GM23338 (cell line): Measurements from ENCODE around the gene CAMTA1. TPM values are rescaled to one million over a fixed set of nuclear protein-coding genes. Genes with fewer than 3 reads are reported as not detected.

ENCODE experiments used
- ATAC-seq: fragments of 200-7000 bp; cut with Tn5 transposase; 3 replicates; pipeline ENCODE4 v1.9.1; 2020
- DNase-seq: peaks from one replicate; pipeline ENCODE4 v3.0.0-alpha.2; 2015; ENCODE audit warnings: low spot score
- H2AFZ ChIP-seq: fragments of 200-600 bp; sonication (generic); 2 replicates; pipeline ENCODE4 v1.8.0; 2016; ENCODE audit warnings: antibody characterized with exemption, mild to moderate bottlenecking, moderate library complexity
- H3F3A ChIP-seq: fragments of 200-600 bp; sonication (generic); replicated peaks from 2 replicates; pipeline ENCODE4 v1.8.0; 2017; ENCODE audit warnings: antibody characterized with exemption, mixed run types, low read depth
- H3K27ac ChIP-seq: fragments of 200-600 bp; sonication (generic); 2 replicates; pipeline ENCODE4 v1.6.1; 2016; ENCODE audit warnings: low read depth
- H3K27me3 ChIP-seq: fragments of 200-600 bp; sonication (generic); 2 replicates; pipeline ENCODE4 v1.8.0; 2016; ENCODE audit warnings: mild to moderate bottlenecking, mixed run types, moderate library complexity; ENCODE audit not compliant: insufficient read depth
- H3K36me3 ChIP-seq: fragments of 200-600 bp; sonication (generic); 2 replicates; pipeline ENCODE4 v1.8.0; 2016; ENCODE audit warnings: mild to moderate bottlenecking; ENCODE audit not compliant: insufficient read depth
- H3K4me1 ChIP-seq: fragments of 200-600 bp; sonication (generic); 2 replicates; pipeline ENCODE4 v1.8.0; 2016; ENCODE audit warnings: mild to moderate bottlenecking, moderate library complexity; ENCODE audit not compliant: insufficient read depth
- H3K4me2 ChIP-seq: fragments of 200-600 bp; sonication (generic); 2 replicates; pipeline ENCODE4 v1.7.1; 2017; ENCODE audit warnings: mixed run types
- H3K4me3 ChIP-seq: fragments of 200-600 bp; sonication (generic); 2 replicates; pipeline ENCODE4 v1.6.1; 2016; ENCODE audit warnings: mixed run types
- H3K79me2 ChIP-seq: fragments of 200-600 bp; sonication (generic); replicated peaks from 2 replicates; pipeline ENCODE4 v1.8.0; 2017; ENCODE audit warnings: mild to moderate bottlenecking; ENCODE audit not compliant: insufficient read depth
- H3K9me2 ChIP-seq: fragments of 200-600 bp; sonication (generic); 2 replicates; pipeline ENCODE4 v1.8.0; 2017; ENCODE audit not compliant: insufficient read depth
- H4K20me1 ChIP-seq: fragments of 200-600 bp; sonication (generic); replicated peaks from 2 replicates; pipeline ENCODE4 v1.8.0; 2017; ENCODE audit warnings: mild to moderate bottlenecking; ENCODE audit not compliant: insufficient read depth
- H3K27ac Mint-ChIP-seq: 2 replicates; pipeline ENCODE4 v1.8.0; 2020; ENCODE audit warnings: inconsistent platforms, mild to moderate bottlenecking, moderate library complexity, mixed read lengths
- H3K27me3 Mint-ChIP-seq: 3 replicates; pipeline ENCODE4 v1.8.0; 2022; ENCODE audit warnings: low read depth, mild to moderate bottlenecking, moderate library complexity, mixed read lengths, inconsistent platforms; ENCODE audit not compliant: insufficient read depth, poor library complexity
- H3K36me3 Mint-ChIP-seq: 3 replicates; pipeline ENCODE4 v1.8.0; 2021; ENCODE audit warnings: low read depth, mild to moderate bottlenecking, inconsistent platforms, moderate library complexity, mixed read lengths
- H3K4me1 Mint-ChIP-seq: 3 replicates; pipeline ENCODE4 v1.8.0; 2020; ENCODE audit warnings: mild to moderate bottlenecking, inconsistent platforms, mixed read lengths
- H3K4me3 Mint-ChIP-seq: 3 replicates; pipeline ENCODE4 v1.8.0; 2021; ENCODE audit warnings: moderate library complexity, mild to moderate bottlenecking, inconsistent platforms, mixed read lengths
- H3K9me3 Mint-ChIP-seq: 3 replicates; pipeline ENCODE4 v1.8.0; 2020; ENCODE audit warnings: moderate library complexity, mild to moderate bottlenecking, inconsistent platforms, mixed read lengths
- EZH2 ChIP-seq: fragments of 200-600 bp; sonication (generic); IDR thresholded peaks from one replicate; pipeline ENCODE4 v1.8.0; 2017; ENCODE audit warnings: antibody characterized with exemption, mild to moderate bottlenecking, low read depth; ENCODE audit not compliant: unreplicated experiment
- EZH2phosphoT487 ChIP-seq: fragments of 200-600 bp; sonication (generic); IDR thresholded peaks from one replicate; pipeline ENCODE4 v1.8.1; 2018; ENCODE audit warnings: antibody characterized with exemption; ENCODE audit not compliant: unreplicated experiment
- NANOG ChIP-seq: IDR thresholded peaks from 2 replicates; pipeline ENCODE4 v1.6.1; 2016; ENCODE audit warnings: antibody characterized with exemption, borderline replicate concordance
- POLR2AphosphoS5 ChIP-seq: IDR thresholded peaks from 2 replicates; pipeline ENCODE4 v1.6.1; 2016; ENCODE audit warnings: antibody characterized with exemption, low read depth
- REST ChIP-seq: IDR thresholded peaks from one replicate; pipeline ENCODE4 v1.6.1; 2018; ENCODE audit warnings: antibody characterized with exemption; ENCODE audit not compliant: unreplicated experiment
- ZNF331 ChIP-seq: fragments of 250-450 bp; sonication (Bioruptor Pico); IDR thresholded peaks from 2 replicates; pipeline ENCODE4 v1.5.0; 2020; ENCODE audit warnings: low read depth, mild to moderate bottlenecking, moderate library complexity
- ZNF462 ChIP-seq: fragments of 250-450 bp; sonication (Bioruptor Pico); IDR thresholded peaks from 2 replicates; pipeline ENCODE4 v1.5.0; 2020; ENCODE audit warnings: mild to moderate bottlenecking, moderate library complexity
- polyA plus RNA-seq: library from polyadenylated mRNA; unstranded; fragments of >200 nt; fragmentation: Nextera tagmentation; extraction: Ambion mirVana; gene quantifications from 2 replicates; pipeline ENCODE4 v1.2.1, GENCODE V29; 2016
- total RNA-seq: library from RNA; depleted of rRNA; stranded (reverse); fragments of >200 nt; shearing (Covaris generic); gene quantifications from 2 replicates; pipeline ENCODE4 v1.2.3, GENCODE V29; 2014

CAMTA1 gene
- total and polyA plus RNA-seq, 2 experiments from 2014 or later, result 115 to 519 TPM

- no peak overlapping the region for H3K27ac Mint-ChIP-seq
- Histone ChIP-seq H3F3A (peaks cover 11% of the 10 kb centered on the region), H3K4me3 (no peak overlapping the region), H3K36me3 (no peaks in the 10 kb centered on the region), H3K79me2 (no peaks in the 10 kb centered on the region), H3K9me2 (no peaks in the 10 kb centered on the region), H3K4me2 (no peak overlapping the region), H3K27ac (no peak overlapping the region), H3K27me3 (no peaks in the 10 kb centered on the region), H2AFZ (no peak overlapping the region), H3K4me1 (no peaks in the 10 kb centered on the region), H4K20me1 (no peaks in the 10 kb centered on the region)
- TF ChIP-seq POLR2AphosphoS5, result no peak
- TF ChIP-seq ZNF331 (CRISPR knock-in tag), result no peak
- TF ChIP-seq REST, result no peak
- no peak for TF ChIP-seq NANOG
- TF ChIP-seq ZNF462 (CRISPR knock-in tag), result no peak
- no peak for TF ChIP-seq EZH2
- no peak for TF ChIP-seq EZH2phosphoT487
- H3K4me1 Mint-ChIP-seq, result 0 out of 3 replicates have a peak, but pooled peaks cover 3% of the 10 kb centered on the region
- H3K36me3 Mint-ChIP-seq, result no peaks in the 10 kb centered on the region
- peaks cover 7% of the 10 kb centered on the region for H3K27me3 Mint-ChIP-seq
- H3K9me3 Mint-ChIP-seq, result no peaks in the 10 kb centered on the region; the same call in 1 of the 3 replicates
- DNase-seq (no peak), ATAC-seq (no peak)
- H3K4me3 Mint-ChIP-seq, result no peak overlapping the region
These were observed 320.0 kb downstream of the CAMTA1 start for GRCh38 chr1:7105269-7105668.
